Measurements from ENCODE around the gene ANXA11. TPM values are rescaled to one million over a fixed set of nuclear protein-coding genes. Genes with fewer than 3 reads are reported as not detected.

Gene ANXA11
- total and polyA plus RNA-seq, 9 of the 15 experiments (the other 6 are each of a cell fraction or from before 2014, with no cell fraction given) = 43.6 to 212 (median 109) TPM

GRCh38 chr10:80202934-80203834 is 2.2 kb downstream of the ANXA11 start (continued):
- TF ChIP-seq PRMT5 (CRISPR knock-in tag; IDR thresholded peaks at IDR 0.05) = no peak
- no peak for TF ChIP-seq ZC3H4 (CRISPR knock-in tag; IDR thresholded peaks at IDR 0.05; ENCODE audit: borderline replicate concordance)
- TF ChIP-seq ZNF583 (CRISPR knock-in tag; IDR thresholded peaks at IDR 0.05) = no peak; the same call in 1 of the 2 replicates
- no peak for TF ChIP-seq ZNF778 (CRISPR knock-in tag; IDR thresholded peaks at IDR 0.05)
- no peak for TF ChIP-seq ZNF354B (CRISPR knock-in tag; IDR thresholded peaks at IDR 0.05)
- peak; percentile 57; the same call in 1 of the 2 replicates for TF ChIP-seq ARID1B (IDR thresholded peaks at IDR 0.05)
- TF ChIP-seq HBP1 (CRISPR knock-in tag; IDR thresholded peaks at IDR 0.05) = peak; percentile 78
- TF ChIP-seq EHMT2 (IDR thresholded peaks at IDR 0.05) = no peak; the same call in 1 of the 2 replicates
- no peak; the same call in 1 of the 2 replicates for TF ChIP-seq MGA (IDR thresholded peaks at IDR 0.05)
- TF ChIP-seq RBM15 (IDR thresholded peaks at IDR 0.05; ENCODE audit: insufficient read depth, low read length) = no peak
- no peak for TF ChIP-seq MIER1 (IDR thresholded peaks at IDR 0.05; ENCODE audit: low read depth)
- TF ChIP-seq NELFE (IDR thresholded peaks at IDR 0.05; ENCODE audit: insufficient read depth, insufficient read length) = no peak
- no peak for TF ChIP-seq TAF9B (IDR thresholded peaks at IDR 0.05; ENCODE audit: partially characterized antibody)
- no peak for TF ChIP-seq GTF2A2 (tag; IDR thresholded peaks at IDR 0.05)
- TF ChIP-seq PML (IDR thresholded peaks at IDR 0.05; ENCODE audit: low read length) = no peak
- peak; percentile 44 for TF ChIP-seq CREM (IDR thresholded peaks at IDR 0.05; ENCODE audit: low read depth)
- peak in 1 of 2 experiments; percentile 38; a peak in 3 of 4 replicates for TF ChIP-seq TRIM24 (IDR thresholded peaks at IDR 0.05)

All from K562 (cell line).